NCI-H187 treated with DMSO at 0.1 percent for 48 hours (cell line): ENCODE measurements around the gene TSPAN3.

Source experiments
- DNase-seq: peaks from one replicate; lab custom pipeline; 2025; lab: John Stamatoyannopoulos, UW

TSPAN3 gene

GRCh38 chr15:77033729-77034671 lies 36.9 kb downstream of the TSPAN3 start:
- DNase-seq: no peak

- DNase-seq: no peak
Observed at GRCh38 chr15:77033417-77033728, 37.5 kb downstream of the TSPAN3 start.

- DNase-seq: no peak
Observed at GRCh38 chr15:77032647-77033416, 38.1 kb downstream of the TSPAN3 start.

- DNase-seq: no peak
Observed at GRCh38 chr15:77032052-77032646, 38.8 kb downstream of the TSPAN3 start.

- no peak for DNase-seq
Observed at GRCh38 chr15:77031376-77032050, 39.4 kb downstream of the TSPAN3 start.

GRCh38 chr15:77030928-77031375 lies 40.0 kb downstream of the TSPAN3 start:
- DNase-seq: no peak

- DNase-seq: no peak
Observed at GRCh38 chr15:77030048-77030927, 40.6 kb downstream of the TSPAN3 start.

- no peak for DNase-seq
Observed at GRCh38 chr15:77029166-77030047, 41.5 kb downstream of the TSPAN3 start.

GRCh38 chr15:77028451-77029165 lies 42.3 kb downstream of the TSPAN3 start:
- no peak for DNase-seq

- DNase-seq: no peak
Observed at GRCh38 chr15:77027697-77028450, 43.0 kb downstream of the TSPAN3 start.

GRCh38 chr15:77027111-77027696 lies 43.7 kb downstream of the TSPAN3 start:
- DNase-seq: no peak

- DNase-seq: no peak
Observed at GRCh38 chr15:77026501-77027110, 44.3 kb downstream of the TSPAN3 start.

GRCh38 chr15:77025941-77026411 lies 44.9 kb downstream of the TSPAN3 start:
- no peak for DNase-seq

GRCh38 chr15:77025083-77025901 lies 45.6 kb downstream of the TSPAN3 start:
- DNase-seq: no peak

- DNase-seq: no peak
Observed at GRCh38 chr15:77024273-77025082, 46.4 kb downstream of the TSPAN3 start.
